Dedifferentiated amniotic fluid mesenchymal stem cell (primary cell): ENCODE data around the gene RHNO1.
"Not testable (repeated sequence)": the region's sequence is repeated elsewhere in the genome, so short reads cannot be mapped to it uniquely, and the experiment has no call there.

ENCODE experiments used
- DNase-seq: peaks from one replicate; pipeline ENCODE4 v3.0.0-alpha.2; 2016; ENCODE audit errors: extremely low spot score

RHNO1 gene

DNA sequence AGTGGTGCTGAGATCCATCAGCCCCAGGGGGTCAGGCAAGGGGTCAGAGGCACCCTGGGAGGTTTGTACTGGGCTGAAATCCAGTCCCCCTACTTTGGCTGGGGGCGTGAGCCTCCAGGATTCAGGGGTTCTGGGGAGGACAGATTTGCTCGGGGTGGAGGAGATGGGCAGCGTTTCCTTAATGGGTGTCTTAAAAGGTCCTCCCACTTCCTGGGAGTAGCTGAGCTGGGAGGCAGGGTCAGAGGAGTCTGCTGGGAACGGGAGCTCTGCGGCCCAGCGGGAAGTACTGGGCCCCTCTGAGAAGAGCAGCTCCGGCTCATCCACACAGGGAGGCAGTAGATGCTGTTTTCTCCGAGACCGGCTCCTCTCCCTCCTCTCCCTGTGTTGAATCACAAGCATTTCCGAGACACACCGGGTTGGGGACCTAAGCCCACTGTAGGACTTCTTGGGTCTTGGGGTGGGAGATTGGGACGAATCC, 18.0 kb upstream of the RHNO1 start:
- DNase-seq = no peak

- no peak for DNase-seq
Measured at GRCh38 chr12:2860170-2860569, 16.9 kb upstream of the RHNO1 start.

GRCh38 chr12:2862876-2863275, 14.1 kb upstream of the RHNO1 start:
- no peak for DNase-seq

- DNase-seq = not testable (repeated sequence)
Measured at GRCh38 chr12:2863402-2863801, 13.6 kb upstream of the RHNO1 start.

GRCh38 chr12:2864198-2864597, 12.8 kb upstream of the RHNO1 start:
- no peak for DNase-seq

GRCh38 chr12:2868986-2869632, 7.9 kb upstream of the RHNO1 start:
- not testable (repeated sequence) for DNase-seq

GRCh38 chr12:2876431-2877046, 484 bp upstream of the RHNO1 start:
- no peak for DNase-seq

DNA sequence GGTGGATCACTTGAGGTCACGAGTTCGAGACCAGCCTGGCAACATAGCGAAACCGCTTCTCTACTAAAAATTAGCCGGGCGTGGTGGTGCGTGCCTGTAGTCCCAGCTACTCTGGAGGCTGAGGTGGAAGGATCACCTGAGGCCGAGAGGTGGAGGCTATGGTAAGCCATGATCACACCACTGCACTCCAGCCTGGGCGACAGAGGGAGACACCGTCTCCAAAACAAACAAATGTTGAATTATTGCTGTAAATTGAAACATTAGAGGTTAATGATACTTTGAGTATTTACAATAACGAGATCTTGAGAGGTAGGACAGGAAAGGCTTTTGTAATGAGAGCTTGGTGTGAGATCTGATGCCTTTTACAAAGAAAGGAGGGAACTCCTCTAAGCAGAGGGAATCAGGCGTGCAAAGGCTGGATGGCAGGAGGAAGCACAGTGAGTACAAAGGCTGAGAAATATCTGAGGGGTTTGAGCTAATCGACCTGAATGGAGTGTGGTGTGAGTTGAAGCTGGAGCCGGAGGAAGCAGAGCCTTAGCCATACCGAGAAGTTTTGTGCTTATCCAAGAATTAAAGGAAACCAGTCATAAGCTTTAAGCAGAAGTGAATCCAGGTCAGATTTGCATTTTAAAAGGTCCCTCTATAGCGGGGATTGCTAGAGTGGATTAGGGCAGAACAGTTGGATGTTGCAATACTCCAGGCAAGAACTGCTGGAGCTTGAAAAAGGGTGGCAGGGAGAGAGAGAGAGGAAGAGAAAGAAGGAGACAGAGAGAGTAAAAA, 1.1 kb downstream of the RHNO1 start:
- peak; percentile 56 for DNase-seq

- DNase-seq = no peak
Measured at GRCh38 chr12:2879853-2880252, 2.8 kb downstream of the RHNO1 start.

- DNase-seq = no peak
Measured at GRCh38 chr12:2884810-2885209, 7.8 kb downstream of the RHNO1 start.

DNA sequence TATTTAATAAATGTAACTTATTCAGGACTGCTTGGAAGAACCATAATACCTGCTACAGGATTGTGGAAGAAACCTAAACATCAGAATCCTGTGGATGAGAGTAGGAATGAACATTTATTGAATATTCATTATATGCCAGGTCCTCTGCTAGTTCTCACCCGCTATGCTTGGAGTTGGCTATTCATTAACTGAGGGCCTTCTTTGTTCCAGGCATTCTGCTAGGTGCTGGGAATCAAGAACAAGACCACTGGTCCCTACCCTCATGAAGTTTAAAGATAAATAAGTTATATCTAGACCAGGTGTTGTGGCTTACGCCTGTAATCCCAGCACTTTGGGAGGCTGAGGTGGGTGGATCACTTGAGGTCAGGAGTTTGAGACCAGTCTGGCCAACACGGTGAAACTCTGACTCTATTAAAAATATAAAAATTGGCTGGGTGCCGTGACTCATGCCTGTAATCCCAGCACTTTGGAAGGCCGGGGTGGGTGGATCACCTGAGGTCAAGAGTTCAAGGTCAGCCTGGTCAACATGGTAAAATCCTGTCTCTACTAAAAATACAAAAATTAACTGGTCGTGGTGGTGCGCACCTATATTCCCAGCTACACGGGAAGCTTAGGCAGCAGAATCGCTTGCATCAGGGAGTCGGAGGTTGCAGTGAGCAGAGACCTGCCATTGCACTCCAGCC, 9.9 kb downstream of the RHNO1 start:
- DNase-seq = no peak

GRCh38 chr12:2890001-2890387, 13.0 kb downstream of the RHNO1 start:
- no peak for DNase-seq

DNA sequence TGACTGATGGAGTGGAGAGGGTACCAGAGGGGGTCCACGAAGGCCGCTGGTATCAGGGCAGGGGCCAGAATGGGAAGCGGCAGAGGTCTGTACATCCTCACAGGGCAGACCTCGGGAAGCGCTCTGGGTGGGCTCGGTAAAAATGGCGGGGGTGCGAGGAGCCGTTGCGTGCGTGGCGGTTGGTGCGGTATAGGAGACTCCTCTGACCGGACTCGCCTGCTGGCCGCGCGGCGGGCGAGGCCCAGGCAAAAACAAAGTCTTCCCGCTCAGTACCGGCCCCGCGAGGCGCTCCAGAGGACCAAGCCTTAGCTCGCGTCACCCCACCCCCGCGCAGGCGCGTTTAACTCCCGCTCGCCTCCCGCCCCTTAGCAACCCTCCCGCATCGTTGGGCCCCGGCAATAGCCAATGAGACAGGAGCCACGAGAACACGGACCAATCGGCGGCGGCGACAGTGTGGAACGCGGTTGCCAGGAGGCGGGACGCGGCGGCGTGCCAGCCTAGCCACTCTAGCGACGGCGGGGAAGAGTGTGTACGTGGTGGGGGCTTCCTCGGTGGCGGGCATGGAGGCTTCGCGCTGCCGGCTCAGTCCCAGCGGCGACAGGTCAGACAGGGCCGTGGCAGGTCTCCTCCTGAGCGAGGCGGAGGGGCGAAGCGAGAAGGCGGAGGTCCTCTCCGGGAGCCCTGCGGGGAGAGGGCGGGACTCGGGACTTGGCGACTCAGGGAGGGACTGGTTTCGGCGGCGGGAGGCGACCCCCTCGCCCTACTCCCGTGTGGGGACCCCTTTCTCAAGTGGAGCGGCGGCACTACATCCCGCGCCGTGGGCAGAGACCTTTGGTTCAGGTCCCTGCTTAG, 13.6 kb downstream of the RHNO1 start, which contains the start of gene TULP3:
TULP3 (plus strand) TSS at position 504 of the 852 bp plus-strand sequence; CDS start at position 561, 57 bp downstream.
- peak; percentile 98 for DNase-seq

GRCh38 chr12:2891240-2892053, 14.4 kb downstream of the RHNO1 start:
- peak; percentile 63 for DNase-seq

- peak; percentile 35 for DNase-seq
Measured at GRCh38 chr12:2892246-2892645, 15.2 kb downstream of the RHNO1 start.

- DNase-seq = peak; percentile 83
Measured at GRCh38 chr12:2893007-2893406, 16.0 kb downstream of the RHNO1 start.

- DNase-seq = peak; percentile 53
Measured at GRCh38 chr12:2895051-2895451, 18.0 kb downstream of the RHNO1 start.

DNA sequence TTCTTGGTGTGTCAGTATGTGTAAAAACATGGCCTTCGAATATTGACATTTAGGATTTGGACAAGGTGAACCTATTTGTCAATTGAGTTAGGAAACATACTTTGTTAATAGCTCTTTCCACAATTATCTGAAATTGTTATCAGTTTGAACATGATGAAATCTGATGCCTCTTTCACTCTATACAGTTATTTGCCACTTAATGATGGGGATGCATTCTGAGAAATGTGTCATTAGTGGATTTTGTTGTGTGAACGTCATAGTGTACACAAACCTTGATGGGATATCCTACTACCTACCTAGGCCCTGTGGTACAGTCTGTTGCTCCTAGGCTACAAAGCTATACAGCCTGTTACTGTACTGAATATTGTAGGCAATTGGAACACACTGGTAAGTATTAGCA, 18.5 kb downstream of the RHNO1 start:
- DNase-seq = no peak

DNA sequence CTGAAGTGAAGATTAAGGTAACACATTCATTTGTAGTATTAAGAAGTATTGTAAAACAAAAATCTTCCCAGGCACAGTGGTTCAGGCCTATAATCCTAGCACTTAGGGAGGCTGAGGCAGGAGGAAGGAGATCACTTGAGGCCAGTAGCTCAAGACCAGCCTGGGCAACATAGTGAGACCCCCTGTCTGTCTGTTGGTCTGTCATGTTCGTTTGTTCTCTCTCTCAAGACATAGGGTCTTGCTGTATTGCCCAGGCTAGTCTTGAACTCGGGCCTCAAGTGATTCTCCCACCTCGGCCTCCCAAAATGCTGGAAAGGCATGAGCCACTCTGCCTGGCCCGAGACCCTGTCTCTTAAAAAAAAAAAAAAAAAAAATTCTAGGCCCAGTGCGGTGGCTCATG, 20.4 kb downstream of the RHNO1 start:
- no peak for DNase-seq

DNA sequence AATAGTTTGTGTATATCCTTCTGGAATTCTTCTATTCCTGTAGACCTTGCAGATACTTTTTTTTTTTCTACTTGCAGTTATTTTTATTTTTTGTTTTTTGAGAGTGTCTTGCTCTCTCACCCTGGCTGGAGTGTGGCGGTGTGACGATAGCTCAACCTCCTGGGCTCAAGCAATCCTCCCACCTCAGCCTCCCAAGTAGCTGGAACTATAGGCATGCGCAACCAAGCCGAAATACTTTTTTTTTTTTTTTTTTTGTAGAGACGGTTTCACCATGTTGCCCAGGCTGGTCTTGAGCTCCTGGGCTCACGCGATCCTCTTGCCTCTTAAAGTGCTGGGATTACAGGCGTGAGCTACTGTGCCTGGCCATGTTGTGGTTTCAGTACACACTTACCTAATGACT, 23.6 kb downstream of the RHNO1 start:
- no peak for DNase-seq
